ENCODE measurements around the gene DNM3. TPM values are rescaled to one million over a fixed set of nuclear protein-coding genes. Genes with fewer than 3 reads are reported as not detected.

The DNM3 gene
- total and polyA plus RNA-seq, 5 donors from 2014 or later, result 0.76 to 5.5 (median 1.6) TPM

DNA sequence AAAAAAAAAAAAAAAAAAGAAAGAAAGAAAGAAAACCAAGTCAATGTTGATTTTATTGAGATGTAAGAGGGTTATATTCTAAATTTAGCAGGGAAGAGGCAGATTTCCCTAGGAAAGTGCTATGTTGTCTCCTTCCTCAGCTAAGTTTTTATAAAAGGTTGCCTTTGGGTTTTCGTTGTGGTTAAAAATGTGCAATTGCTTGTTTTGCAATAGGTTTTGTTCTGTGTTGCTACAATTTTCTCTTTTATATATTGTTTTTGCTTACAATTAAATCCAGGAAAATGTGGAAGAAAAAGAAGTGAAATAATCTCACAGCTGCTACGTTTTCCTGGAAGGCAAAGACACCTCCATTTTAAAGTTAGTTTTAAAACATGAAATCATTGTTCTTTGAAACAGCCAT lies 442.5 kb downstream of the DNM3 start:
- H3K9me3 ChIP-seq (ENCODE audit: control insufficient read depth in 2 of 2, low read length in 2 of 2), result no peaks in the 10 kb centered on the region
- Mint-ChIP-seq H3K27ac (no peak overlapping the region), H3K4me3 (no peak overlapping the region), H3K4me1 (peaks cover 0 to 3% (median 0%) of the 10 kb centered on the region in 4 donors), H3K9me3 (peaks cover 0 to 4% (median 0%) of the 10 kb centered on the region in 7 donors), H3K27me3 (no peaks in the 10 kb centered on the region), H3K36me3 (peaks cover 3% of the 10 kb centered on the region)
- H3K27ac ChIP-seq (ENCODE audit: insufficient read depth, low read length, poor library complexity, severe bottlenecking), result no peak overlapping the region
- H3K4me1 ChIP-seq (ENCODE audit: control insufficient read depth, insufficient read depth, low read length, poor library complexity, severe bottlenecking), result no peaks in the 10 kb centered on the region
- H3K4me3 ChIP-seq (ENCODE audit: low read depth, low read length), result no peak overlapping the region
- H3K36me3 ChIP-seq (ENCODE audit: control insufficient read depth, insufficient read depth, low read length), result no peaks in the 10 kb centered on the region
- ATAC-seq (ENCODE audit: low read depth in 2 of 2) (no peak), DNase-seq (no peak)
- H3K27me3 ChIP-seq (ENCODE audit: control insufficient read depth, insufficient read depth, low read length), result no peaks in the 10 kb centered on the region

GRCh38 chr1:172286629-172287076 lies 445.4 kb downstream of the DNM3 start:
- H3K27me3 Mint-ChIP-seq, result no peaks in the 10 kb centered on the region
- H3K4me1 Mint-ChIP-seq, result no peaks in the 10 kb centered on the region
- H3K36me3 ChIP-seq (ENCODE audit: control insufficient read depth, insufficient read depth, low read length), result no peaks in the 10 kb centered on the region
- no peak overlapping the region for H3K4me3 ChIP-seq (ENCODE audit: low read depth, low read length)
- no peaks in the 10 kb centered on the region for H3K4me1 ChIP-seq (ENCODE audit: control insufficient read depth, insufficient read depth, low read length, poor library complexity, severe bottlenecking)
- H3K27me3 ChIP-seq (ENCODE audit: control insufficient read depth, insufficient read depth, low read length), result no peaks in the 10 kb centered on the region
- peaks cover 0 to 4% (median 0%) of the 10 kb centered on the region in 7 donors for H3K9me3 Mint-ChIP-seq
- no peak overlapping the region for H3K4me3 Mint-ChIP-seq
- H3K27ac Mint-ChIP-seq, result no peak overlapping the region
- H3K9me3 ChIP-seq (ENCODE audit: control insufficient read depth in 2 of 2, low read length in 2 of 2), result no peaks in the 10 kb centered on the region
- ATAC-seq (ENCODE audit: low read depth in 2 of 2), result no peak
- no peak overlapping the region for H3K27ac ChIP-seq (ENCODE audit: insufficient read depth, low read length, poor library complexity, severe bottlenecking)
- H3K36me3 Mint-ChIP-seq, result no peaks in the 10 kb centered on the region
- DNase-seq, result no peak

- H3K27me3 Mint-ChIP-seq, result no peaks in the 10 kb centered on the region
- no peaks in the 10 kb centered on the region for H3K4me1 ChIP-seq (ENCODE audit: control insufficient read depth, insufficient read depth, low read length, poor library complexity, severe bottlenecking)
- no peak overlapping the region for H3K4me3 Mint-ChIP-seq
- H3K36me3 ChIP-seq (ENCODE audit: control insufficient read depth, insufficient read depth, low read length), result no peaks in the 10 kb centered on the region
- no peaks in the 10 kb centered on the region for H3K27me3 ChIP-seq (ENCODE audit: control insufficient read depth, insufficient read depth, low read length)
- H3K4me3 ChIP-seq (ENCODE audit: low read depth, low read length), result no peak overlapping the region
- ATAC-seq (ENCODE audit: low read depth in 2 of 2), result no peak
- DNase-seq, result no peak
- no peak overlapping the region for H3K27ac Mint-ChIP-seq
- H3K4me1 Mint-ChIP-seq, result no peaks in the 10 kb centered on the region
- H3K27ac ChIP-seq (ENCODE audit: insufficient read depth, low read length, poor library complexity, severe bottlenecking), result no peak overlapping the region
- no peaks in the 10 kb centered on the region for H3K9me3 ChIP-seq (ENCODE audit: control insufficient read depth in 2 of 2, low read length in 2 of 2)
- peaks cover 0 to 4% (median 0%) of the 10 kb centered on the region in 7 donors for H3K9me3 Mint-ChIP-seq
- no peaks in the 10 kb centered on the region for H3K36me3 Mint-ChIP-seq
Measured at GRCh38 chr1:172287208-172287607, 445.9 kb downstream of the DNM3 start.

DNA sequence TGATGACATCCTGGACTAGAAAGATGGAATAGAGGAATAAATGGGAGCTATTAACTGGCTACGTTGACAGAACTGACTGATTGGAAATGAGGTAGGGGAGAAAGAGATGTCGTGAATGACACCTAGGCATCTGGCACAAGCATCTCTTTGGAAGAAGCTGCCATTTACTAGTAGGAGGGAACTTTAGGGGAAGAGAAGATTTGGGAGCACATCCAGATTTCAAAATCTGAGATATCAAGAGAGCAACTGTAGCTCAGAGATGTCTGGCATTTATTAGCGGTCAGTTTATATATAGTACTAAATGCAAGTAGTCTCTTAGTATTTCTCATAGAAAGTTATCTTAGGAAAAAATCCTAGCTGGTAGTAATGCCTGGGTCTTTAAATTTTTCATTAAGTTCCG lies 447.3 kb downstream of the DNM3 start:
- Histone ChIP-seq H3K27ac (ENCODE audit: insufficient read depth, low read length, poor library complexity, severe bottlenecking) (no peak overlapping the region), H3K36me3 (ENCODE audit: control insufficient read depth, insufficient read depth, low read length) (no peaks in the 10 kb centered on the region), H3K9me3 (ENCODE audit: control insufficient read depth in 2 of 2, low read length in 2 of 2) (no peaks in the 10 kb centered on the region), H3K4me1 (ENCODE audit: control insufficient read depth, insufficient read depth, low read length, poor library complexity, severe bottlenecking) (no peaks in the 10 kb centered on the region), H3K4me3 (ENCODE audit: low read depth, low read length) (no peak overlapping the region), H3K27me3 (ENCODE audit: control insufficient read depth, insufficient read depth, low read length) (no peaks in the 10 kb centered on the region)
- ATAC-seq (ENCODE audit: low read depth in 2 of 2) (no peak), DNase-seq (no peak)
- Mint-ChIP-seq H3K9me3 (peaks cover 0 to 4% (median 0%) of the 10 kb centered on the region in 7 donors), H3K4me3 (no peak overlapping the region), H3K27me3 (no peaks in the 10 kb centered on the region), H3K27ac (no peak overlapping the region), H3K36me3 (no peaks in the 10 kb centered on the region), H3K4me1 (no peaks in the 10 kb centered on the region)

- Mint-ChIP-seq H3K4me3 (no peak overlapping the region), H3K27ac (no peak overlapping the region), H3K36me3 (no peaks in the 10 kb centered on the region), H3K4me1 (no peaks in the 10 kb centered on the region), H3K27me3 (no peaks in the 10 kb centered on the region), H3K9me3 (peaks cover 0 to 4% (median 0%) of the 10 kb centered on the region in 7 donors)
- Histone ChIP-seq H3K36me3 (ENCODE audit: control insufficient read depth, insufficient read depth, low read length) (no peaks in the 10 kb centered on the region), H3K4me3 (ENCODE audit: low read depth, low read length) (no peak overlapping the region), H3K9me3 (ENCODE audit: control insufficient read depth in 2 of 2, low read length in 2 of 2) (no peaks in the 10 kb centered on the region), H3K4me1 (ENCODE audit: control insufficient read depth, insufficient read depth, low read length, poor library complexity, severe bottlenecking) (no peaks in the 10 kb centered on the region), H3K27me3 (ENCODE audit: control insufficient read depth, insufficient read depth, low read length) (no peaks in the 10 kb centered on the region), H3K27ac (ENCODE audit: insufficient read depth, low read length, poor library complexity, severe bottlenecking) (no peak overlapping the region)
- DNase-seq, result no peak
- no peak for ATAC-seq (ENCODE audit: low read depth in 2 of 2)
Measured at GRCh38 chr1:172289448-172289847, 448.1 kb downstream of the DNM3 start.

DNA sequence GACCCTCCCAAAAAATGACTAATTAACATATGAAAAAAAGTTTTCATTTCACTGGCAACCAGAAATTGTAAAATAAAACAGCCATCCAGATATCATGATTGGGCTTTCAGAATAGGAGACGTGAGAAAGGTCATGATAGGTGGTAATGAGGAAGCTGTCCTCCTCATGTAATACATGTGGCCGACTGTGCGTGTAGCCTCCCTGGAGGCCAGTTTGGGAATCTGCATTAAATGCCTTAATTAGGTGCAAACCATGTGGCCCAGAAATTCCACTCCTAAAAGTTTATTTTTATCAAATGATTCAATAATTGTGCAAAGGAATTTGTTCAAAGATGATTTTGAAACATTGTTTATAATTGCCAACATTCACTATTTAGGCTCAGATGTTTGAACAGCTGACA lies 451.5 kb downstream of the DNM3 start:
- H3K27me3 Mint-ChIP-seq, result no peaks in the 10 kb centered on the region
- no peaks in the 10 kb centered on the region for H3K9me3 ChIP-seq (ENCODE audit: control insufficient read depth in 2 of 2, low read length in 2 of 2)
- ATAC-seq (ENCODE audit: low read depth in 2 of 2) (no peak), DNase-seq (no peak)
- no peak overlapping the region for H3K27ac Mint-ChIP-seq
- H3K4me1 ChIP-seq (ENCODE audit: control insufficient read depth, insufficient read depth, low read length, poor library complexity, severe bottlenecking), result no peaks in the 10 kb centered on the region
- H3K4me3 Mint-ChIP-seq, result no peak overlapping the region
- peaks cover 0 to 1% (median 0%) of the 10 kb centered on the region in 7 donors for H3K9me3 Mint-ChIP-seq
- H3K4me1 Mint-ChIP-seq, result no peaks in the 10 kb centered on the region
- no peak overlapping the region for H3K27ac ChIP-seq (ENCODE audit: insufficient read depth, low read length, poor library complexity, severe bottlenecking)
- H3K4me3 ChIP-seq (ENCODE audit: low read depth, low read length), result no peak overlapping the region
- H3K27me3 ChIP-seq (ENCODE audit: control insufficient read depth, insufficient read depth, low read length), result no peaks in the 10 kb centered on the region
- no peaks in the 10 kb centered on the region for H3K36me3 Mint-ChIP-seq
- no peaks in the 10 kb centered on the region for H3K36me3 ChIP-seq (ENCODE audit: control insufficient read depth, insufficient read depth, low read length)

GRCh38 chr1:172293429-172293828 lies 452.1 kb downstream of the DNM3 start:
- Histone ChIP-seq H3K36me3 (ENCODE audit: control insufficient read depth, insufficient read depth, low read length) (no peaks in the 10 kb centered on the region), H3K27ac (ENCODE audit: insufficient read depth, low read length, poor library complexity, severe bottlenecking) (no peak overlapping the region), H3K9me3 (ENCODE audit: control insufficient read depth in 2 of 2, low read length in 2 of 2) (no peaks in the 10 kb centered on the region), H3K4me3 (ENCODE audit: low read depth, low read length) (no peak overlapping the region), H3K4me1 (ENCODE audit: control insufficient read depth, insufficient read depth, low read length, poor library complexity, severe bottlenecking) (no peaks in the 10 kb centered on the region), H3K27me3 (ENCODE audit: control insufficient read depth, insufficient read depth, low read length) (no peaks in the 10 kb centered on the region)
- no peak for DNase-seq
- H3K36me3 Mint-ChIP-seq, result no peaks in the 10 kb centered on the region
- peaks cover 0 to 1% (median 0%) of the 10 kb centered on the region in 7 donors for H3K9me3 Mint-ChIP-seq
- ATAC-seq (ENCODE audit: low read depth in 2 of 2), result no peak
- no peak overlapping the region for H3K4me3 Mint-ChIP-seq
- H3K4me1 Mint-ChIP-seq, result no peaks in the 10 kb centered on the region
- no peaks in the 10 kb centered on the region for H3K27me3 Mint-ChIP-seq
- no peak overlapping the region for H3K27ac Mint-ChIP-seq

- Mint-ChIP-seq H3K27ac (peak overlapping the region in 1 of 3 donors; percentile 9), H3K36me3 (peaks cover 11% of the 10 kb centered on the region), H3K4me3 (no peak overlapping the region), H3K27me3 (no peaks in the 10 kb centered on the region), H3K9me3 (peaks cover 1 to 7% (median 3%) of the 10 kb centered on the region in 7 donors), H3K4me1 (no peaks in the 10 kb centered on the region)
- Histone ChIP-seq H3K36me3 (ENCODE audit: control insufficient read depth, insufficient read depth, low read length) (no peaks in the 10 kb centered on the region), H3K4me3 (ENCODE audit: low read depth, low read length) (no peak overlapping the region), H3K4me1 (ENCODE audit: control insufficient read depth, insufficient read depth, low read length, poor library complexity, severe bottlenecking) (no peaks in the 10 kb centered on the region), H3K27ac (ENCODE audit: insufficient read depth, low read length, poor library complexity, severe bottlenecking) (no peak overlapping the region), H3K9me3 (ENCODE audit: control insufficient read depth in 2 of 2, low read length in 2 of 2) (peaks cover 0 to 2% of the 10 kb centered on the region in 2 experiments), H3K27me3 (ENCODE audit: control insufficient read depth, insufficient read depth, low read length) (no peaks in the 10 kb centered on the region)
- no peak for ATAC-seq (ENCODE audit: low read depth in 2 of 2)
- DNase-seq, result no peak
Measured at GRCh38 chr1:172298141-172298540, 456.8 kb downstream of the DNM3 start.
